Raji (cell line): ENCODE results near the gene LBX1.

Source experiments
- POLR2A ChIP-seq: IDR thresholded peaks from 2 replicates; pipeline ENCODE4 v1.6.1; 2011; ENCODE audit warnings: low read depth, low read length, control low read depth; ENCODE audit not compliant: insufficient read depth

Gene LBX1

GRCh38 chr10:101257084-101257483 is 27.8 kb upstream of the LBX1 start:
- TF ChIP-seq POLR2A: no peak

GRCh38 chr10:101256387-101256786 is 27.1 kb upstream of the LBX1 start:
- no peak for TF ChIP-seq POLR2A

GRCh38 chr10:101250136-101250535 is 20.9 kb upstream of the LBX1 start:
- no peak for TF ChIP-seq POLR2A

GRCh38 chr10:101249171-101249581 is 19.9 kb upstream of the LBX1 start:
- TF ChIP-seq POLR2A: no peak

GRCh38 chr10:101246639-101247038 is 17.4 kb upstream of the LBX1 start:
- TF ChIP-seq POLR2A: no peak

GRCh38 chr10:101244321-101245050 is 15.2 kb upstream of the LBX1 start:
- TF ChIP-seq POLR2A: no peak

GRCh38 chr10:101241840-101242707 is 12.8 kb upstream of the LBX1 start:
- TF ChIP-seq POLR2A: no peak

GRCh38 chr10:101238732-101239105 is 9.5 kb upstream of the LBX1 start:
- TF ChIP-seq POLR2A: no peak

GRCh38 chr10:101237982-101238731 is 8.9 kb upstream of the LBX1 start:
- no peak for TF ChIP-seq POLR2A

GRCh38 chr10:101237081-101237981 is 8.1 kb upstream of the LBX1 start:
- no peak for TF ChIP-seq POLR2A

- TF ChIP-seq POLR2A: no peak
These were observed 7.3 kb upstream of the LBX1 start for GRCh38 chr10:101236376-101237080.

GRCh38 chr10:101235766-101236165 is 6.5 kb upstream of the LBX1 start:
- no peak for TF ChIP-seq POLR2A

- TF ChIP-seq POLR2A: no peak
These were observed 5.1 kb upstream of the LBX1 start for GRCh38 chr10:101234333-101234732.

- no peak for TF ChIP-seq POLR2A
These were observed 4.6 kb upstream of the LBX1 start for GRCh38 chr10:101233863-101234262.
